HG03469 (cell line): Measurements from ENCODE around the gene STXBP6.
"Not testable (repeated sequence)": the region's sequence is repeated elsewhere in the genome, so short reads cannot be mapped to it uniquely, and the experiment has no call there.

Source experiments
- ATAC-seq: cut with Tn5 transposase; IDR thresholded peaks from one replicate; pipeline ENCODE4 v1.9.1; 2021; ENCODE audit warnings: mild to moderate bottlenecking, moderate library complexity, moderate number of reproducible peaks; ENCODE audit not compliant: unreplicated experiment

Gene STXBP6

GRCh38 chr14:24990050-24990449 lies 59.9 kb downstream of the STXBP6 start:
- ATAC-seq = no peak

- ATAC-seq = no peak
These were observed 61.2 kb downstream of the STXBP6 start for GRCh38 chr14:24988760-24989159.

GRCh38 chr14:24986206-24986893 lies 63.6 kb downstream of the STXBP6 start:
- no peak for ATAC-seq

- ATAC-seq = no peak
These were observed 64.9 kb downstream of the STXBP6 start for GRCh38 chr14:24984846-24985589.

GRCh38 chr14:24982472-24983155 lies 67.3 kb downstream of the STXBP6 start:
- no peak for ATAC-seq

GRCh38 chr14:24979725-24980239 lies 70.2 kb downstream of the STXBP6 start:
- ATAC-seq = no peak

GRCh38 chr14:24978862-24979724 lies 70.9 kb downstream of the STXBP6 start:
- peak; percentile 61 for ATAC-seq

GRCh38 chr14:24976602-24977001 lies 73.3 kb downstream of the STXBP6 start:
- ATAC-seq = no peak

GRCh38 chr14:24975393-24975792 lies 74.6 kb downstream of the STXBP6 start:
- no peak for ATAC-seq

- no peak for ATAC-seq
These were observed 75.2 kb downstream of the STXBP6 start for GRCh38 chr14:24974591-24975374.

GRCh38 chr14:24972844-24973243 lies 77.1 kb downstream of the STXBP6 start:
- ATAC-seq = no peak

GRCh38 chr14:24971255-24971654 lies 78.7 kb downstream of the STXBP6 start:
- ATAC-seq = no peak

GRCh38 chr14:24966579-24966964 lies 83.4 kb downstream of the STXBP6 start:
- ATAC-seq = no peak

- no peak for ATAC-seq
These were observed 83.9 kb downstream of the STXBP6 start for GRCh38 chr14:24965934-24966578.

GRCh38 chr14:24965578-24965933 lies 84.4 kb downstream of the STXBP6 start:
- ATAC-seq = no peak

GRCh38 chr14:24964591-24964990 lies 85.4 kb downstream of the STXBP6 start:
- ATAC-seq = no peak

GRCh38 chr14:24964048-24964447 lies 85.9 kb downstream of the STXBP6 start:
- ATAC-seq = no peak

GRCh38 chr14:24962118-24962517 lies 87.8 kb downstream of the STXBP6 start:
- ATAC-seq = not testable (repeated sequence)

- no peak for ATAC-seq
These were observed 89.1 kb downstream of the STXBP6 start for GRCh38 chr14:24960816-24961215.
